Measurements from ENCODE around the gene OR51L1.
"Not testable (repeated sequence)": the region's sequence is repeated elsewhere in the genome, so short reads cannot be mapped to it uniquely, and the experiment has no call there.

The OR51L1 gene, protein sequence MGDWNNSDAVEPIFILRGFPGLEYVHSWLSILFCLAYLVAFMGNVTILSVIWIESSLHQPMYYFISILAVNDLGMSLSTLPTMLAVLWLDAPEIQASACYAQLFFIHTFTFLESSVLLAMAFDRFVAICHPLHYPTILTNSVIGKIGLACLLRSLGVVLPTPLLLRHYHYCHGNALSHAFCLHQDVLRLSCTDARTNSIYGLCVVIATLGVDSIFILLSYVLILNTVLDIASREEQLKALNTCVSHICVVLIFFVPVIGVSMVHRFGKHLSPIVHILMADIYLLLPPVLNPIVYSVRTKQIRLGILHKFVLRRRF

DNA sequence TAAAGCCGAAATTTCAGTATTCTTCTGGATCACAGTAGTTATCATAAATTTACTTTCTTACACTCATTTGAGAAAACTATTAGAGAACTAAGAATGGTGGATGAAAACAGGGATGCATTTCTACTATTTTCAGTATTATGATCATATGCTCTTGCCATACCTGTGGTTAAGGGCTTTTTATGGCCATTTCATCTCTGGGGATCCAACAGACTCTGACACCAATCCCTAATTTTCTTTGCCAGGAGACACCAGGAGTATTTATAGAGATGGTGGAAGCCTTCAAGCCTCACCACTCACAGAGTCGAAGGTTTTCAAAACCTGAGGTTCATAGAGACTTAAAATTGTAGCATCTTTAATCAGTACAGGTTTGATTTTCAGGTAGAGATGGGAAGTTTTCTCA, at the start of gene OR51L1:
OR51L1 (plus strand) TSS at position 301 of the 400 bp plus-strand sequence. CDS start 4,132 bp downstream, outside the sequence.
- no peak for DNase-seq

GRCh38 chr11:4947505-4947904, 47.1 kb upstream of the OR51L1 start, which contains the start of gene OR51A4:
OR51A4 (minus strand) TSS chr11:4947605; CDS start chr11:4947100, 505 bp downstream.
- no peak for DNase-seq

- not testable (repeated sequence) for DNase-seq
These were observed 39.0 kb upstream of the OR51L1 start, which contains the start of gene OR51A2 for GRCh38 chr11:4955613-4956012. OR51A2 (minus strand) TSS chr11:4955713; CDS start chr11:4955713, 0 bp downstream.

GRCh38 chr11:4957396-4957795, 37.3 kb upstream of the OR51L1 start:
- no peak for DNase-seq

GRCh38 chr11:4960877-4961276, 33.8 kb upstream of the OR51L1 start:
- DNase-seq = no peak

GRCh38 chr11:4962816-4963215, 31.8 kb upstream of the OR51L1 start:
- no peak for DNase-seq

DNA sequence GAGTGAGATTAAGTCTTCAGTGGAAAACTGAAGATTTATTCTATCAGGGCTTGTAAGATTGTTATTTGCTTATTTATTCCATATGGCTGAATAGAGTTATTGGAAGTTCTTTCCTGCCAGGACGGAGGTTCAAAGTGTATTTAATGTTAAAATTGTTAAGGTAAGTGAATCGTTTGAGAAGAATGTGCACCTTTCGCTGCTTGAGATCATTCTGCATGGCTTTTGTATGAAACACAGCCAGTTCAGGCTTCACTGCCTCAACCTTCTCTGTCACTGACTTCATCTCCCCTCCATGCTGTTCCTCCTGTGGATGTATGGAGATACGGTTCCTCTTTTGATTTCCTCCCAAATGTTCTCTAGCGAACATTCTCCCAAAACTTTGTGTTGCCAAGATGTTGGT, 19.2 kb upstream of the OR51L1 start:
- DNase-seq = no peak

DNA sequence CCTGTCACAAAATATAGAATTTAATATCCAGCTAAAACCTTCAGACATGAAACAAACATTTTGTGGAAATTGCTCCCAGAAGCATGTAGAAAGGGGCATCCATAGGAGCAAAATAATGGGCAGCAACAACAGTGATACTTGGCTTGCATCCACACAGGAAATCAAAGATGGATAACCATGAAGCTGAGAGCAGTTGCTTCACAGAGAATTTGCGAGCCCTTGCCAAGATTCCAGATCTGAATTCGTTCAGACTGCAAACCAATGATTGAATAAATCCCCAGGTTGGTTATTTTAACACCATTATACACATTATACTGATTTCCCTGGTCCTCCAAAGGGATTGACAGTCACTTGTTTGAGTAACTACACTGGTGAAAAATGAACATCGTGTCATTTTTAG, 15.6 kb upstream of the OR51L1 start:
- DNase-seq = no peak

- no peak for DNase-seq
These were observed 12.0 kb upstream of the OR51L1 start for GRCh38 chr11:4982678-4983077.

- no peak for DNase-seq
These were observed 10.8 kb upstream of the OR51L1 start for GRCh38 chr11:4983841-4984240.

GRCh38 chr11:4991060-4991459, 3.6 kb upstream of the OR51L1 start:
- DNase-seq = no peak

- DNase-seq = no peak
These were observed 10.0 kb downstream of the OR51L1 start for GRCh38 chr11:5004424-5005274.

- DNase-seq = no peak
These were observed 12.9 kb downstream of the OR51L1 start for GRCh38 chr11:5007561-5007960.

DNA sequence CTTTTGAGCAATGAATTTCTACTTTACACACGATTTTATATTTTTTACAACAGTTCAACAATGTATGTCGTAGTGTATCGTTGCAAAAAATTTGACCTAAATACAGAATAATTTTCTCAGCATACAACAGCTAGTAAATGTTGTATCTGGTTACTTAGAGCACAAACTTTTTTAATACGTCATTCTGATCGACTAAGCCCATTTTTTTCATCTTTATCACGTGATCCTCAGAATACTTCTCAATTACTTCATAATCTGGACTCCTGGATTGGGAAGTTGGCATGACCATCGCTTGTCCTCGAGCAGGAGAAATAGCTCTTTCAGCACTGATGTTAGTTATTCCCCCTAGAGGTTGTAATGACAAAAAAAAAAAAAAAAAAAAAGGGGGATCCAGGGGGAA, 16.6 kb downstream of the OR51L1 start:
- no peak for DNase-seq

GRCh38 chr11:5013012-5013411, 18.4 kb downstream of the OR51L1 start:
- no peak for DNase-seq

- DNase-seq = no peak
These were observed 27.3 kb downstream of the OR51L1 start for GRCh38 chr11:5021996-5022395.

- DNase-seq = no peak
These were observed 42.0 kb downstream of the OR51L1 start for GRCh38 chr11:5036669-5037068.

- DNase-seq = no peak
These were observed 43.3 kb downstream of the OR51L1 start for GRCh38 chr11:5037926-5038325.

DNA sequence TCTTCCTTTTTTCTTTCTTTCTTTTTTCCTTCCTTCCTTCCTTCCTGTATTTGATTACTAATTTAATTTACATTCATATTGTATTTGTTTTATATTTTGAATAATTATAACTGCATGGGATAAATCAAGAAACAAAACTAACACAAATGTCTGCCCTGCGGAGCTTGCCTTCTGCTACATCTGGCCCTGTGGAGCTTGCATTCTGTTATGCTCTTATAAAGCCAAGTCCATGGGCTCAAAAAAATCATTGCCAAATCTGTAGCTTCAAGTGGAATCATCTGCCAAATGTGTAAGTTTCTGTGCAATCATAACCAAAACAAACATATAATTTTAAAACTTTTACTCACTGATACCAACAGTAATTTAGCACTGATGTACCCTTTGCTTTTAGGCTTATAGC, 43.7 kb downstream of the OR51L1 start:
- DNase-seq = no peak

GRCh38 chr11:5040876-5041275, 46.2 kb downstream of the OR51L1 start:
- DNase-seq = no peak

- DNase-seq = no peak
These were observed 47.4 kb downstream of the OR51L1 start for GRCh38 chr11:5042091-5042490.

DNA sequence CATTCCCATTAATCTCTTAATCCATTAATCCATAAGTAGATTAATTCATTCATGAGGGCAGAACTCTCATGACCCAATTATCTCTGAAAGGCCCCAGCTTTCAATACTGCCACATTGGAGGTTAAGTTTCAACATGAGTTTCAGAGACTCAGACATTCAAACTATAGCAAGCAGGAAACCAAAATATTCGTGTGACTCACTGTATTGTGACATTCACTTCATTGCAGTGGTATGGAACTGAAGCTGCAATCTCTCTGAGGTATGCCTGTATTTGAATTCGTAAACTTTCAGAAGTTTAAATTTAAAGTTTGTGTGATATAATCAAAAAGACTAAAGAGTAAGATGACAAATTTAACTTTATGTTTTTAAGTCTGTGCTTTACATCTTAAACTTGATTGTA, 48.7 kb downstream of the OR51L1 start:
- DNase-seq = no peak

DNA sequence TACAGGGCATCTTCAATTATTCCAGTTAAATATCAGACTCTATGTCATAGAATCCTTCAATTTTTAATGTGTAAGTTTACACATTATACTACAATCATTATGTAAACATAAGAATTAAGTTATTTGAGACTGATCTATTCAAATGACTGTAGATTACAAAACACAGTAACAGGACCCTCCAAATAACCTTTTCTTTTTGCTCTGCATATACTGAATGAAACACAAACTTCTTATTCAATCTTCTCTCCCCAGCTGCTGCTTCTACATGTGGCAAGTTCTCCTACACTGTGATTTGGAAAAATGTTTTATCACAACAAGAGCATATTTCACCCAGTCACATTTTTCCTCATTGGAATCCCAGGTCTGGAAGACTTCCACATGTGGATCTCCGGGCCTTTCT, 51.6 kb downstream of the OR51L1 start, which contains the start of gene OR52J3:
OR52J3 (plus strand) TSS at position 301 of the 400 bp plus-strand sequence; CDS start at position 301, 0 bp downstream.
- DNase-seq = no peak
